Neural cell (in vitro differentiated cells): ENCODE measurements around the gene GID4.

ENCODE experiments used
- EZH2 ChIP-seq: fragments of 200-600, 300-800 bp; shearing (Covaris generic), sonication (generic); IDR thresholded peaks from 2 replicates; pipeline ENCODE4 v1.6.1; 2014; ENCODE audit warnings: antibody characterized with exemption, low read length, borderline replicate concordance, mild to moderate bottlenecking; ENCODE audit not compliant: insufficient read depth, poor library complexity, severe bottlenecking
- POLR2AphosphoS5 ChIP-seq: IDR thresholded peaks from 2 replicates; pipeline ENCODE4 v1.6.1; 2012
- RAD21 ChIP-seq: fragments of 450-650 bp; conservative IDR thresholded peaks from 2 replicates; pipeline ENCODE4 v1.6.1; 2014; ENCODE audit warnings: antibody characterized with exemption, mild to moderate bottlenecking, moderate library complexity
- SMC3 ChIP-seq: fragments of 450-650 bp; conservative IDR thresholded peaks from 2 replicates; pipeline ENCODE4 v1.6.1; 2014; ENCODE audit warnings: antibody characterized with exemption, mild to moderate bottlenecking, moderate library complexity; ENCODE audit not compliant: poor library complexity
- TAF1 ChIP-seq: IDR thresholded peaks from 2 replicates; pipeline ENCODE4 v1.6.1; 2012; ENCODE audit warnings: low read depth
- TF ChIP-seq, protein P1 (sequence below): fragments of 450-650 bp; IDR thresholded peaks from 2 replicates; pipeline ENCODE4 v1.5.1; 2014; ENCODE audit warnings: antibody characterized with exemption, mild to moderate bottlenecking, moderate library complexity; ENCODE audit not compliant: poor library complexity, severe bottlenecking

- TF ChIP-seq, protein P1, sequence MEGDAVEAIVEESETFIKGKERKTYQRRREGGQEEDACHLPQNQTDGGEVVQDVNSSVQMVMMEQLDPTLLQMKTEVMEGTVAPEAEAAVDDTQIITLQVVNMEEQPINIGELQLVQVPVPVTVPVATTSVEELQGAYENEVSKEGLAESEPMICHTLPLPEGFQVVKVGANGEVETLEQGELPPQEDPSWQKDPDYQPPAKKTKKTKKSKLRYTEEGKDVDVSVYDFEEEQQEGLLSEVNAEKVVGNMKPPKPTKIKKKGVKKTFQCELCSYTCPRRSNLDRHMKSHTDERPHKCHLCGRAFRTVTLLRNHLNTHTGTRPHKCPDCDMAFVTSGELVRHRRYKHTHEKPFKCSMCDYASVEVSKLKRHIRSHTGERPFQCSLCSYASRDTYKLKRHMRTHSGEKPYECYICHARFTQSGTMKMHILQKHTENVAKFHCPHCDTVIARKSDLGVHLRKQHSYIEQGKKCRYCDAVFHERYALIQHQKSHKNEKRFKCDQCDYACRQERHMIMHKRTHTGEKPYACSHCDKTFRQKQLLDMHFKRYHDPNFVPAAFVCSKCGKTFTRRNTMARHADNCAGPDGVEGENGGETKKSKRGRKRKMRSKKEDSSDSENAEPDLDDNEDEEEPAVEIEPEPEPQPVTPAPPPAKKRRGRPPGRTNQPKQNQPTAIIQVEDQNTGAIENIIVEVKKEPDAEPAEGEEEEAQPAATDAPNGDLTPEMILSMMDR, result no peak
- TF ChIP-seq EZH2, result no peak
- no peak for TF ChIP-seq POLR2AphosphoS5
- TF ChIP-seq TAF1, result no peak
- no peak for TF ChIP-seq RAD21
- TF ChIP-seq SMC3, result no peak
These were observed 29.4 kb upstream of the GID4 start for GRCh38 chr17:18009609-18010420.
